Forelimb muscle (tissue), 1 donor: ENCODE measurements around the gene DHX16. TPM values are rescaled to one million over a fixed set of nuclear protein-coding genes. Genes with fewer than 3 reads are reported as not detected.

Experiments used
- DNase-seq: peaks from one replicate; pipeline ENCODE4 v3.0.0-alpha.2; 2013; ENCODE audit warnings: low read depth
- polyA plus RNA-seq: library from polyadenylated mRNA; unstranded; fragments of 120-200 nt; gene quantifications from one replicate; pipeline ENCODE4 v1.2.1, GENCODE V29; 2013; ENCODE audit not compliant: insufficient read length

The DHX16 gene
- polyA plus RNA-seq, 1 donor: 20.9 TPM

- DNase-seq: no peak
These were observed 68.8 kb downstream of the DHX16 start for GRCh38 chr6:30603961-30604360.

Other genes with a start within 250 kb of the DHX16 start
- 69.1 TPM for gene HLA-E, start 183.5 kb downstream of the DHX16 start, polyA plus RNA-seq
- 52.6 TPM for gene GNL1, start 116.5 kb downstream of the DHX16 start, polyA plus RNA-seq
- 17.6 TPM for gene PRR3, start 115.7 kb downstream of the DHX16 start, polyA plus RNA-seq
- 46.5 TPM for gene ABCF1, start 101.6 kb downstream of the DHX16 start, polyA plus RNA-seq
- gene PPP1R10, start 55.8 kb downstream of the DHX16 start, polyA plus RNA-seq: 32.4 TPM
- gene MRPS18B, start 55.2 kb downstream of the DHX16 start, polyA plus RNA-seq: 56.3 TPM
- 21.1 TPM for gene ATAT1, start 46.1 kb downstream of the DHX16 start, polyA plus RNA-seq
- gene C6orf136, start 25.9 kb downstream of the DHX16 start, polyA plus RNA-seq: 16.1 TPM
- gene PPP1R18, start 13.6 kb upstream of the DHX16 start, polyA plus RNA-seq: 37.8 TPM
- gene NRM, start 18.0 kb upstream of the DHX16 start, polyA plus RNA-seq: 30.9 TPM
- gene MDC1, start 44.3 kb upstream of the DHX16 start, polyA plus RNA-seq: 20.2 TPM
- 663 TPM for gene TUBB, start 47.3 kb upstream of the DHX16 start, polyA plus RNA-seq
- 105 TPM for gene FLOT1, start 69.7 kb upstream of the DHX16 start, polyA plus RNA-seq
- 17.3 TPM for gene IER3, start 71.5 kb upstream of the DHX16 start, polyA plus RNA-seq
- gene DDR1, start 211.5 kb upstream of the DHX16 start, polyA plus RNA-seq: 65.4 TPM
- gene GTF2H4, start 235.2 kb upstream of the DHX16 start, polyA plus RNA-seq: 23.7 TPM
- gene VARS2, start 241.2 kb upstream of the DHX16 start, polyA plus RNA-seq: 30.7 TPM